ENCODE results near the gene INPP5J.

The INPP5J gene

DNA sequence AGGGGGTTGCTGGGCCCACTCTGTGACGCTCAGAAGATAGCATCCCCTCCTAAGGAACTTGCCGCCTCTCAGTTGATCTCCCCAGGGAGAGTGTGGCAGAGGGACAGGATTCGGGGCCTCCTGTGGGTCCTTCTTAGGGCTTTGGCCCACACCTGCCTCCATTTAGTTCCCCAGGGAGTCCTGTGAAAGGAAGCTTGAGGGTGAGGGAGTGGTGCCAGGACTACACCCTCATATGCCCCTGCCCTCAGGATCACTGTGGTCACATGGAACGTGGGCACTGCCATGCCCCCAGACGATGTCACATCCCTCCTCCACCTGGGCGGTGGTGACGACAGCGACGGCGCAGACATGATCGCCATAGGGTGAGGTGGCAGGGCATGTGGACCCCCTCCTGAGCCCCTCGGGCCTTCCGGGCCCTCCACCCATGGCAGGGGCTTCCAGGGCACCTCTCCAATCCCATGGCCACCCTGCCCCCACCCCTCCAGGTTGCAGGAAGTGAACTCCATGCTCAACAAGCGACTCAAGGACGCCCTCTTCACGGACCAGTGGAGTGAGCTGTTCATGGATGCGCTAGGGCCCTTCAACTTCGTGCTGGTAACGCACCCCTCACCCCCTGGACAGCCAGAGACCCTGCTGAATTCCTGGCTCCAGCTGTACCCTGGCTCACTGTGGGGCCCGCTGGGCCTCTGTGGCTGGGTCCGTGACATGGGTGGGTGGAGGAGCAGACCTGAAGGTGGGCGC, 3.5 kb downstream of the INPP5J start:
- no peak for DNase-seq

DNA sequence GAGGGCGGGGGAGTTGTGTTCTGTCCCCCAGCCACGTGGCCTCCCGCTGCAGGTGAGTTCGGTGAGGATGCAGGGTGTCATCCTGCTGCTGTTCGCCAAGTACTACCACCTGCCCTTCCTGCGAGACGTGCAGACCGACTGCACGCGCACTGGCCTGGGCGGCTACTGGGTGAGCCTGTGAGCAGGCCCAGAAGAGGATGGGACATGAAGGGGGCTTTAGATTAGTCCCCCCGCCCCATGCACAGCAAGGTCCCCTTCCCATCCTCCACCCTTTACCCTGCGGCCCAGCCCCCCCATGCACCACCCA, 4.1 kb downstream of the INPP5J start:
- DNase-seq = no peak

DNA sequence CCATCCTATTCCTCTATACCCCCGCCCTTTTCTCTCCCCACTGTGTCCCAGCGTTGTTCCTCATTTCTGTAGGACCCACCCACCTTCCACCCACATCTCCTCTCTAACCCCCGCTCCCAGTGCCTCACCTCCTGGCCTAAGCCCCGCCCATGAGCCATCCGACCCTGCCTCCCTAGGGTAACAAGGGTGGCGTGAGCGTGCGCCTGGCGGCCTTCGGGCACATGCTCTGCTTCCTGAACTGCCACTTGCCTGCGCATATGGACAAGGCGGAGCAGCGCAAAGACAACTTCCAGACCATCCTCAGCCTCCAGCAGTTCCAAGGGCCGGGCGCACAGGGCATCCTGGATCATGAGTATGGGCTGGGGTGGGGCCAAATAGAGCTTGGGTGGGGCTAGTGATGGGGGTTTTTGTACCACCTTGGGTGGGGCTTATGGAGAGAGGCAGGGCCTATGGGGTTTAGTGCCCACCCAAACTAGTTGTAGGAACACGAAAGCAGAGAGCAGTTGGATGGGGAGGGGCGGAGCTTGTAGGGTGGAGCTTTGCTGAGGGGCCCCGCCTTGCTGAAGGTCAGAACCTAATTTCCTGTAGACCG, 4.5 kb downstream of the INPP5J start:
- no peak for DNase-seq

DNA sequence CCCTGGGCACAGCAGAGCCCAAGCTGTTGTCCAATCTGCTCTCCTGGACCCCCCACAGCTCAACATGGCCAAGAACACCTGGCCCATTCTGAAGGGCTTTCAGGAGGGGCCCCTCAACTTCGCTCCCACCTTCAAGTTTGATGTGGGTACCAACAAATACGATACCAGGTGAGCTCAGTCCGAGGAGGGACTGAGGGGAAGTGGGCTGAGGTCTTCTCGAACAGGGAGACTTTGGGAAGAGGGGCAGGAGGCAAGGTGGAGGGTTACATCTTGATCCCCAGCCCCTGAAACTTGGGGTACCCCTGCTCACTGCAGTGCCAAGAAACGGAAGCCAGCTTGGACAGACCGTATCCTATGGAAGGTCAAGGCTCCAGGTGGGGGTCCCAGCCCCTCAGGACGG, 5.4 kb downstream of the INPP5J start:
- DNase-seq = no peak

DNA sequence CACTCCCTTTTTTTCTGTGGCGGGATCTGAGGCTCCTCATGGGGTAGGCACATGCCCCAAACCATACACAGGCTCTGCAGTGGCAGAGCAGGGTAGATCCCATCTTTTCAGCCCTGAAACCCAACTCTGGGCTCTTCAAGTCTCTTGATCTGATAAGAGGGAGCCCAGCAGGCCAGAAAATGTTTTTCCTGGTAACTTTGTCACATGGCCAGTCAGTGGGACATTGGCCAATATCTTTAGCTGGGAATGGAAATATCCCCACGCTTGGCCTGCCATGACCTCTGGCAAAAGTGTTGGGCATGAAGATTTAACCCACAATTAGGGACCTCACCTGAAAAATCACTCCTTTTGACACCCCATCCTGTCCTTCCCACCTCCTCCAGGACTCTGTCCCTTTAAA, 8.1 kb downstream of the INPP5J start:
- DNase-seq = no peak

DNA sequence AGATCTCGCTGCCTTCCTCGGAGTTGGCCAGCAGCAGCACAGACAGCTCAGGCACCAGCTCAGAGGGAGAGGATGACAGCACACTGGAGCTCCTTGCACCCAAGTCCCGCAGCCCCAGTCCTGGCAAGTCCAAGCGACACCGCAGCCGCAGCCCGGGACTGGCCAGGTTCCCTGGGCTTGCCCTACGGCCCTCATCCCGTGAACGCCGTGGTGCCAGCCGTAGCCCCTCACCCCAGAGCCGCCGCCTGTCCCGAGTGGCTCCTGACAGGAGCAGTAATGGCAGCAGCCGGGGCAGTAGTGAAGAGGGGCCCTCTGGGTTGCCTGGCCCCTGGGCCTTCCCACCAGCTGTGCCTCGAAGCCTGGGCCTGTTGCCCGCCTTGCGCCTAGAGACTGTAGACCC, 11.1 kb downstream of the INPP5J start:
- DNase-seq = no peak

DNA sequence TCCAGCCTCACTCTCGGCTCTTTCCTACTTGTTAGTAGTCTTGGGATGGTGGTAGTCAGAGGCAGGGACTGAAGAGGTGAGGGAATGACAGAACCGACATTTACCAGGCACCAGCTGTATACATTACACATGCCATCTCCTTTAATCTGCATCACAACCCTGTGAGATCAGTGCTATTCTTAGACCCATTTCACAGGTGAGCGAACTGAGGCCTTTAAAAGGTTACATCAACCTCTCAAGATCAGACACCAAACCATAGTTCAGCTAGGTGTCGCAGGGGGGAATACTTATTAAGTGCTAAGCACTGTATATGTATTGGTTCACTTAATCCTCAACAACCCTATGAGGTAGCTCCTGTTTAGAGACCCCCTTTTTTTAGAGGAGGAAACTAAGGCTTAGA, 11.9 kb downstream of the INPP5J start:
- no peak for DNase-seq

DNA sequence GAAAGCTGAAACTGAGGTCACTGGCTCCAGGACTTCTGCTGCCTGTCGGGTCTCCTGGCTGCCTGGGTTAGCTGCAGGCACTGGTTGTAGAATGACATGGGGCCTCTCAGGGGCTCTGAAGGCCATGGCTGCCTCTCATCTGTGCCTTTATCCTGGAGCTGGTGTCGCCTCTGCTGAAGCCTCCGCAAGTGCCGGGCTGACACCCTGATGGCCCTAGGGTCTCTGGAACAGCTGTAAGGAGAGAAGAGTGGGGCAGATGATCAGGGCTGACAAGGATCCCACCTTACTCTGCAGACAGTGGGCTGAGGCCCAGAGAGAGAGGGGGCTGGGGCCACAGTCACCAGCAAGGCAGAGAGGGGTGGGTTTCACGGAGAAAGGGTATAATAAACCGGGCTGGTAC, 12.9 kb downstream of the INPP5J start:
- no peak for DNase-seq

DNA sequence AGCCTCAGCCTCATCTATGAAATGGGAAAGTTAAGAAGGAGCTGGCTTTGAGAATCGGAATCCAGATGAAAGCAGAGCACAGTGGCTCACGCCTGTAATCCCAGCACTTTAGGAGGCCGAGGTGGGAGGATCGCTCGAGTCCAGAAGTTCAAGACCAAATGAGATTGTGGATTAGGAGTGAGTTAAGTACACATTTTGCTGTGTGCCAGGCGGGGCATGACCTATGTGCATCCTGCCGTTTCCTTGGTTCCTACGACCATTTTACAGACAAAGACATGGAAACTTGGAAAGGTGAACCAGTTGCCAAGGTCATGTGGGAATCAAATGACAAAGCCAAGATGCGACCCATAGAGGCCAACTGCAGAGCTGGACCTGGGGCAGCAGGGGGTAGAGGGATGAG, 13.4 kb downstream of the INPP5J start:
- DNase-seq = no peak

DNA sequence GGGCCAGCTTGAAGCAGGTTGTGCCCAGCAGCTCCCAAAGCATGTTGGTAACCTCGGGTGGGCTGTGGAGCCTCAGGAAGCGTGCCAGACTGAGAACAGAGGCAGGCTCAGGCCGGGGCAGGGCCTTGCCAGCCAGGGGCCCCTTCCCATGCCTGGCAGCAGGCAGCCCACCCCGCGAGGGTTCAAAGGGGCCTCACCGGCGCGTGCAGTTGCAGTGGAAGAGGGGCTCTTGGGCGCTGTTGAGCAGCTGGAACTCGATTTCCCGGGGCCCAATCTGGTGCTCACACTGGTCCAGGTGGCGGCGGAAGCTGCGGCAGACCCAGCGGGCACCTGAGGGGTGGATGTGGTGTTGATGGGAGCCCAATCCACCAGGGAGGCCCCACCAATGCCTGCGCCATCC, 13.9 kb downstream of the INPP5J start:
- DNase-seq = no peak

DNA sequence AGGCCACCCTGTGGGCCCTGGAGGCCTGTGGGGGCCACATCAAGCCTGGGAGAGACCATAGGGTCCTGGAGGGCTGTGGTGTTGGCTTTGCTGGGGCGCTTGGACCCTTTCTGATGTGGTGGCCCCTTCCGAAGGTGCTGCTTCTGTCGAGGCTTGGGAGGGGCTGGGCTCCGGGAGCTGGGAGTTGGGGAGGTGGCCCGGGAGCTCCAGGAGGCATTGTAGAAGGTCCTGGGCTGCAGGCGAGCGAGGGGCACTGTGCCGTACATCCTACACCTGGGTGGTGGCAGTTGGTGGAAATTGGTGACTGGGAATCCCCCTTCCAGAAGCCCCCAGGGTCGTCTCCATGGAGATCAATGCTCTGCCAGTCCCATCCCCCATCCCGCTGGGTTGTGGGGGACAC, 15.0 kb downstream of the INPP5J start:
- no peak for DNase-seq

DNA sequence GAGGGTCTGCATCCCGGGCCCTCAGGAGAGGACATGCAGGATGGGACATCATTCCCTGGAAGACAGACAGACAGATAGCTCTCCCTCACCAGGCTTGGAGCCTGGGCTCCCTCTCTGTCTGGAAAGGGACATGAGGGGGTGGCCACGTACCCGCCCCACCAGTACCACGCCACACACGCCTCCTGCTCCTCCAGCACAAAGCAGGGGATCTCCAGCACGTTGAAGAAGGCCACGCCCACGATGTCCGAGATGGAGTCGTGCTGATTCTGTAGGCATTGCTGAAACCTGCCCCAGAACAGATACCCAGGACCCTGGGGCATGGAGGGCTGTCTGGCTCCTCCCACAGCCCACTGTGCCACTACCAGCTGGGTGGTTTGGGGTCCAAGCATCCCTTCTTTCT, 15.4 kb downstream of the INPP5J start:
- DNase-seq = no peak

DNA sequence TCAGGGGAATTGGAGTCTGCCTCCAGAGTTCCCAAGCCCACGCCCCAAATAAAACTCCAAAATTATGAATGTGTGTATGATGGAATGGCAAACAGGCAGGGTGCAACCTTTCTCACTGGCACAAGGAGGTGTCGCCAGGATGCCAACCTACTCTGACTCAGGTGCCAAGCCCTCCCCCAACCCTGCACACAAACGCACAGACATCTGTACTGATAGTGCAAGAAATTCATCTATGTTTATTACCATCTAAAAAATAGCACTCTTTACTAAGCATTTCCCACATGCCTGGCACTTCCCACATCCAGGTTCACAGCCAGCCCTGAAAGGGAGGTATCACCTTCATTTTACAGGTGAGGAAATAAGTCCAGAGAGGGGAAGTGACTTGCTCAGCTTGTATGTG, 16.3 kb downstream of the INPP5J start:
- no peak for DNase-seq

DNA sequence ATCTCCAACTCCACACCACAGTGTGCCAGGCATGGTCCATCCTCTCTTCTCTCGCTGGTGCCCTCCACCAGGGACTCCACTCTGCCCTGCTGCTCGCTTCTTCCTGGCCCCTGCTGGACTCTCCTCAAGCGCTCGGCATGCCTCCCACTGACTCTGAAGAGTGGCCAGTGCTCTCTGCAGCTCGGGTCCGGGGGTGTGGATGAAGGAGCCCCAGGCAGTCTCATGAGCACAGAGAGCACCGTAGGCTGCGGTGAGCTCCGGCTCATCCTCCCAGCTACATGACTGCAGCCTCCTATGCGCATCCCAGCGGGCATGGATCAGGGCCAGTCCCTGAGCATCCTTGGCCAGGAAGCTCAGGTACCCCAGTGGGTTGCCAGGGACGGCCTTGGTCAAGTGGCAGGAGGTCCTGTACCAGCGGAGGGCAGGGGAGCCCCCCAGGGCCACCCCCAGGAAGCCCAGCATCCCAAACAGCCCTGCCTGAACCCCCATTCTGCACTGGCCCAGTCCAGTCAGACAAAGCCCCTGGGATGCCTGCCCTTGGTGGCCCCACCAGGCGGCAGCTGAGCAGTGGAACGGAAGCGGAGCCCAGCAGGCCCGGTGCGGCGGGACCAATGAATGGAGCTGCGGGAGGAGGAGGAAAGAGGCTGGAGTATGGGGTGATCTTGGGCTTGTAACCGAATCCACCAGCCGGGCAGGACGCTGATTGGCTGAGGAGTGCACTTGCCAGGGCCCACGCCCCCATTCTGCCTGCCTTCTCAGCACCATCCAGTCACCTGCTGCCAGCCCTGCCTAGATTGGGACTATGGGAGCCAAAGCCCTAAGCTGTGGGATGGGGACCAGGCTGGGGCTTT, 17.3 kb downstream of the INPP5J start, which contains the start of gene PLA2G3:
PLA2G3 (minus strand) TSS at position 643 of the 851 bp plus-strand sequence; CDS start at position 489, 154 bp downstream.
- DNase-seq = no peak

DNA sequence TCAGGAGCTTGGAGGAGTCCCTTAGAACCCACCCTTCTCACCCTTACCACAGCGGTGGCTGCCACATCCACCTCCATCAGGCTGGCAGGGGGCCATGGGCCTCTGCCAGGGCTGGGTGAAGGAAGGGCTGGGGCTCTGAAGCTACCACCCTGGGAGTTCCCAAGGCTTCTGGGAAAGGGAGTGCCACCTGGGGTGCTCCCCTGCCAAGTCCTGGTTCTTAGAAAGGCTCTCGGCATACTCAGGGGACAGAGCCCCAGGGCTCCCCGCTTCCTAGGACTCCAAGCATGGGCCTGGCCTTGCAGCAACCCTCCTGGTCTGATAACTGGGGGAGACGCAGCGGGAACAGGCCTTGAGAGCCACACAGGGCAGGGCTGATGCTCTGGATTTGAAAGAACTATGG, 18.0 kb downstream of the INPP5J start:
- no peak for DNase-seq

DNA sequence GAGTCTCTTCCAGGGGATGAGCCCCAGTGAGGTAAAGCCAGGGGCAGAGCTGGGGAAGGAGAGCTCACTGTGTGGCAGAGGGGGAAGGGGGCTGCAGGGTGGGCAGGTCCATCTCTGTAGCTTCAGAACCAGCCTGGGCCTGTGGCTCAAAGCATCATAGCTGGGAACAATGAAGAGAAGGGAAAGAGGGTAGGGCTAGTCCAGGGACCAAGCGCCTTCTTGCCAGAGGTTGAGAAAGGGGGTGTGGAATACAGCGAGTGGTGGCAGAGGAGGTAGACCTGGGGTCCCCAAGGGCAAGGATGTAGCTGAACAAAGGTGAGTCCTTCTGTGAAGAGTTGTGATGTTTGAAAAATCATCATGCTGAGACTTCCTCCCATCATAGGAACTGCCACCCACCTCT, 18.8 kb downstream of the INPP5J start:
- no peak for DNase-seq

DNA sequence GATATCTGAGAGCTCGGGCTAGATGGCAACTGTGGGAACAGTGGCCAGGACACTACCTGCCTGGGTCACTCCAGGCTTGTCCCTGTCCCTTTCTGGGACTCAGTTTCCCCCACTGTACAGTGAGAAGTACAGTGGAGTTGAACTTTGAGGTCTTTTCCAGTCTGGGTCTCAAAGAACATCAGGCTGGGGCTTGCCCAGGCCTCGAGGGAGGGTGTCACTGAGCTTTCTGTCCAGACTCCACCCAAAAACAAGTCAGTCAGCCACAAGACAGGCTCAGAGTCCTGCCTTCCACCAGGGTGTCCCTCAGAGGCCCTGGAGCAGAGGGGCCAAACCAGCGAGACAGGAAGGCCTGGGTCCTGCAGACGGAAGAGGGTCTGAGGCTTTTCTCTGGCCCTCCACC, 19.5 kb downstream of the INPP5J start:
- no peak for DNase-seq

DNA sequence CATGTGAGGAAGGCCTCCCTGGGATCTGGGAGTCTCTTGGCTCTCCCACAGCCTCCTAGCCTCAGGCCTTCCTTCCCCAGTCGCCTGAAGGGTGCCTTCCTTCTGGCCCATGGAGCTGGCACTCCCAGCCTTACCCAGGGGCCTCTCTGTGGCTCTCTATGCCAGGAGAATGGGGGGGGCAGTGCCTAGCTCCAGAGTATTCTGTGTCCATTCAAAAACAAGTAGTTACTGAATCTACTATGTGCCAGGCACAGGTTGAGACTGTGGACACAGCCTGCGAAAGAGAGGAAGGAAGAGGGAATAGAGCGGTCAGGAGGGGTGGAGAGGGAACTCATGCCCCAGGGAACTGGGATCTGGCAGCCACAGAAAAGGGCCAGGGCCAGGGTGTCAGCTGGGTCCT, 20.3 kb downstream of the INPP5J start:
- no peak for DNase-seq

DNA sequence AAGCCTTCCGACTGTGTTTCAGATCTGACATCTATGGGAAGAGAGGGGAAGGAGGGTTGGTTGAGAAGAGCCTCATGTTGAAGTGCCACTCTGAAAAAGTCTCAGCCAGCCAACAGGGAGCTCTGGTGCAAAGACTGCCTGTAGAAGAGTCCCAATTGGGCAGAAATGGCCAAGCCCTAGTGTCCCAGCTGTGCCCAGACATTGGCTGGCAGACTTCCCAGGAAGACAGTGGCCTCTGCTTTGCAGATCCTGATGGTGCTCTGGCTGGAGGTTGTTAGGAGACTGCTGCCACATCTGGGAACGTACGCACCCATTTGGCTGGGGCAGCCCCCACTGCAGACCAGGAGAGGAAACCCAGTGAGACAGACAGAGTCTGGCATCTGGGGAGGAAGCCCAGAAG, 20.8 kb downstream of the INPP5J start:
- DNase-seq = no peak

DNA sequence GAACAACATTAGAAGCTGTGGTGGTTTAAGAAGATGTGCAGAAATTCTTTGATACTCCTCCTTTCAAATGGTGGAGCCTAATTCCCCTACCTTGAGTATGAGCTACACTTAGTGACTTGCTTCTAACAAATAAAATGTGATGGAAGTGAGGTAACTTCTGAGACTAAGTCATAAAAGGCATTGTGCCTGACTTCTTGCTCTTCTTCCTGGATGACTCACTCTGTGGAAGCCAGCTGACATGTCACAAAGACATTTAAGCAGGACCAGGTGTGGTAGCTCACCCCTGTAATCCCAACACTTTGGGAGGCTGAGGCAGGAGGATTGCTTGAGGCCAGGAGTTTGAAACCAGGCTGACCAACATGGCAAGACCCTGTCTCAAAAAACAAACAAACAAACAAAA, 21.5 kb downstream of the INPP5J start:
- DNase-seq = no peak

DNA sequence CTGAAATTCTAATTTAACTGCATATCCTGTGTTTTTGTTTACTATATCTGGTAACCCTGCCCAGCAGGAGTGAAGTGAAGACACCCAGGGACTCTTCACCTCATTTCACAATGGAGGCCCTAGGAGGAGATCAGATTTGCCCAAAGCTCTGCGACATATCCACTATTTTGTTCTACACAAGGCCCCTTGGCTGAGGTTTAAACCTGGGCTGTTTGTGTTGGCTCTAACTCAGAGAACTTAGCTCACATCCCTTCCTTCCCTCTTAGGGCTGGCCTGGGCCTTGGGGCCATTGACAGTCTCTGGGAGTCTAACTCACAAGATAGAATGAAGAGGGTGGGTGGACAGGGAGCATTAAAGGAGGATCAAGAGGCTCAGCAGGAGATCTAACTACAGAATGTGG, 25.7 kb downstream of the INPP5J start:
- no peak for DNase-seq

DNA sequence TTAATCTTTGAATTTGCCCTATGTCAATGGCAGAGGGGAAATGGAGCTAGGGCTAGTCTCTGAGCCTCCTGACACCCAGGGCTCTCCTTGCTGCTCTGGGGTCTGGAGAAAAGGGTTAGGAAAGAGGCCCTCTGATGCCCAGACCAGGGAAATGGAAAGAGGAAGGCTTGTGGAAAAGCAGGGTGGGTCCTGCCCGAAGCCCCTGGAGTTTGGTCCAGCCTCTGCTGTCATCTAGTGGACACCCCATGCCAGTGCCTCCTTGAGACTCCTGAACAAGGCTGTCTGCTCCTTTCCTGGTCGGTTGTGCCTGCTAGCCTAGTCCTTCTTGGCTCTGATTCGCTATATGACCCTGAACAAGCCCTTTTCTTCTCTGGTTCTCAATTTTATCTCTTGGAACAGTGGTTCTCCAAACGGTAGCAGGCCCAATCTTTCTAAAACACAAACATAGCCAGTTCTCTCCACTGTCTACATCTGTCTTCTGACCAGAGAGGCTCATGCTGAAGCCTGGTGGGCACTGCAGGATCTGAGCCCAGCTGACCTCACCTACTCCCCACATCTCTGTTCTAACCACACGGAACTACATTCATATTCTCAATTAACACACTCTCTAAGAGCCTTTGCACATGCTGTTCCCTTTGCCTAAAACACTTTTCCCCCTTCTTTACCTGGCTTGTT, 26.3 kb downstream of the INPP5J start:
- peak; percentile 76 for DNase-seq

DNA sequence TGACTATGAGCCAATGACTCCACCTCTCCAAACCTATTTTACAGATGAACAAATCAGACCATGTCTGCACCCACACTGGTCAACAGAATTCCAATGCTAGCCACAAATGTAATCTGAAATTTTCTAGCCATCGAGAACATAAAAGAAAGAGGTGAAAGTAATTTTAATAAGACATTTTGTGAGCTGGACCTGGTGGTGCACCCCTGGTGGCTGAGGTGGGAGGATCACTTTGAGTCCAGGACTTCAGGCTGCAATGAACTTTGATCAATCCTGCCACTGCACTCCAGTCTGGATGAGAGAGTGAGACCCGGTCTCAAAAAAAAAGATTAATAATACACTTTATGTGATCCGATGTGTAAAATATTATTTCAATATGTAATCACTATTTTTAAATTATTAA, 27.8 kb downstream of the INPP5J start:
- no peak for DNase-seq

DNA sequence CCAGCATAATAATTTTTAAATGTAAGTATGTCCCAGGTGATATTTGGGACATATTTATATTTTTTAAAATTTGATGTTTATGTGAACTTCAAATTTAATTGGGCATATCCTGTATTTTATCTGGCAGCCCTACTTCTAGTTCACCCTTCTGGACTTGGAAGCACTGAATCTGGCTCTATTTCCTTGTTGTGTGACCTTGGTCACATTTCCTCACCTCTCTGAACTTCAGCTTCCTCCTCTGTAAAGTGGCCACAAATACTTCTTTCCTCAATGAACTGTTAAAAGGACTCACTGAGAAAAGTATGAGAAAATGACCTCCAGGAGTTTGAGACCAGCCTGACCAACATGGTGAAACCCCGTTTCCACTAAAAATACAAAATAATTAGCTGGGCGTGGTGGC, 29.1 kb downstream of the INPP5J start:
- no peak for DNase-seq

All from right forelimb (tissue), 1 donor.